ENCODE data around the gene FIGNL2.

Gene FIGNL2

GRCh38 chr12:51867796-51868428 lies 19.4 kb upstream of the FIGNL2 start:
- H2AFZ ChIP-seq: peak overlapping the region; percentile 12
- peak overlapping the region; percentile 29 for H3K4me2 ChIP-seq (ENCODE audit: low read length)
- no peaks in the 10 kb centered on the region for H3K36me3 ChIP-seq (ENCODE audit: control insufficient read depth, insufficient read depth, low read length)
- no peaks in the 10 kb centered on the region for H3K9me3 ChIP-seq (ENCODE audit: control insufficient read depth, low read length)
- H3K79me2 ChIP-seq: no peaks in the 10 kb centered on the region
- TF ChIP-seq CTCF (IDR thresholded peaks at IDR 0.05): no peak
- H3K27me3 ChIP-seq (ENCODE audit: control insufficient read depth, insufficient read depth, low read length): no peaks in the 10 kb centered on the region
- H3K27ac ChIP-seq: no peak overlapping the region
- H3K9ac ChIP-seq: no peak overlapping the region
- no peak overlapping the region for H3K4me3 ChIP-seq (ENCODE audit: low read depth, low read length)
- H3K4me1 ChIP-seq: peaks cover 15% of the 10 kb centered on the region

GRCh38 chr12:51867371-51867770 lies 18.9 kb upstream of the FIGNL2 start:
- no peak overlapping the region for H2AFZ ChIP-seq
- no peak for TF ChIP-seq CTCF (IDR thresholded peaks at IDR 0.05)
- H3K4me2 ChIP-seq (ENCODE audit: low read length): no peak overlapping the region
- H3K36me3 ChIP-seq (ENCODE audit: control insufficient read depth, insufficient read depth, low read length): no peaks in the 10 kb centered on the region
- H3K27ac ChIP-seq: no peak overlapping the region
- peaks cover 15% of the 10 kb centered on the region for H3K4me1 ChIP-seq
- H3K4me3 ChIP-seq (ENCODE audit: low read depth, low read length): no peak overlapping the region
- H3K27me3 ChIP-seq (ENCODE audit: control insufficient read depth, insufficient read depth, low read length): no peaks in the 10 kb centered on the region
- H3K9me3 ChIP-seq (ENCODE audit: control insufficient read depth, low read length): no peaks in the 10 kb centered on the region
- H3K9ac ChIP-seq: no peak overlapping the region
- no peaks in the 10 kb centered on the region for H3K79me2 ChIP-seq

- Histone ChIP-seq H3K4me3 (ENCODE audit: low read depth, low read length) (no peak overlapping the region), H3K79me2 (no peaks in the 10 kb centered on the region), H3K4me1 (peaks cover 15% of the 10 kb centered on the region), H2AFZ (no peak overlapping the region), H3K4me2 (ENCODE audit: low read length) (no peak overlapping the region), H3K27ac (no peak overlapping the region), H3K36me3 (ENCODE audit: control insufficient read depth, insufficient read depth, low read length) (no peaks in the 10 kb centered on the region), H3K27me3 (ENCODE audit: control insufficient read depth, insufficient read depth, low read length) (no peaks in the 10 kb centered on the region), H3K9me3 (ENCODE audit: control insufficient read depth, low read length) (no peaks in the 10 kb centered on the region), H3K9ac (no peak overlapping the region)
- TF ChIP-seq CTCF (IDR thresholded peaks at IDR 0.05): no peak
These were observed 18.2 kb upstream of the FIGNL2 start for GRCh38 chr12:51866762-51867161.

GRCh38 chr12:51866324-51866723 lies 17.8 kb upstream of the FIGNL2 start:
- H3K36me3 ChIP-seq (ENCODE audit: control insufficient read depth, insufficient read depth, low read length): no peaks in the 10 kb centered on the region
- no peak overlapping the region for H3K4me3 ChIP-seq (ENCODE audit: low read depth, low read length)
- no peak overlapping the region for H2AFZ ChIP-seq
- no peak for TF ChIP-seq CTCF (IDR thresholded peaks at IDR 0.05)
- no peak overlapping the region for H3K27ac ChIP-seq
- H3K79me2 ChIP-seq: no peaks in the 10 kb centered on the region
- H3K9ac ChIP-seq: no peak overlapping the region
- no peaks in the 10 kb centered on the region for H3K27me3 ChIP-seq (ENCODE audit: control insufficient read depth, insufficient read depth, low read length)
- H3K4me1 ChIP-seq: peaks cover 15% of the 10 kb centered on the region
- no peaks in the 10 kb centered on the region for H3K9me3 ChIP-seq (ENCODE audit: control insufficient read depth, low read length)
- no peak overlapping the region for H3K4me2 ChIP-seq (ENCODE audit: low read length)

- no peaks in the 10 kb centered on the region for H3K9me3 ChIP-seq (ENCODE audit: control insufficient read depth, low read length)
- H3K4me3 ChIP-seq (ENCODE audit: low read depth, low read length): no peak overlapping the region
- no peaks in the 10 kb centered on the region for H3K27me3 ChIP-seq (ENCODE audit: control insufficient read depth, insufficient read depth, low read length)
- H3K36me3 ChIP-seq (ENCODE audit: control insufficient read depth, insufficient read depth, low read length): no peaks in the 10 kb centered on the region
- no peak overlapping the region for H2AFZ ChIP-seq
- no peaks in the 10 kb centered on the region for H3K79me2 ChIP-seq
- no peak for TF ChIP-seq CTCF (IDR thresholded peaks at IDR 0.05)
- peaks cover 15% of the 10 kb centered on the region for H3K4me1 ChIP-seq
- H3K4me2 ChIP-seq (ENCODE audit: low read length): no peak overlapping the region
- no peak overlapping the region for H3K9ac ChIP-seq
- no peak overlapping the region for H3K27ac ChIP-seq
These were observed 17.3 kb upstream of the FIGNL2 start for GRCh38 chr12:51865757-51866270.

Data from parathyroid adenoma (tissue), 2 donors.